ENCODE results near the gene PARD3.

The PARD3 gene

DNA sequence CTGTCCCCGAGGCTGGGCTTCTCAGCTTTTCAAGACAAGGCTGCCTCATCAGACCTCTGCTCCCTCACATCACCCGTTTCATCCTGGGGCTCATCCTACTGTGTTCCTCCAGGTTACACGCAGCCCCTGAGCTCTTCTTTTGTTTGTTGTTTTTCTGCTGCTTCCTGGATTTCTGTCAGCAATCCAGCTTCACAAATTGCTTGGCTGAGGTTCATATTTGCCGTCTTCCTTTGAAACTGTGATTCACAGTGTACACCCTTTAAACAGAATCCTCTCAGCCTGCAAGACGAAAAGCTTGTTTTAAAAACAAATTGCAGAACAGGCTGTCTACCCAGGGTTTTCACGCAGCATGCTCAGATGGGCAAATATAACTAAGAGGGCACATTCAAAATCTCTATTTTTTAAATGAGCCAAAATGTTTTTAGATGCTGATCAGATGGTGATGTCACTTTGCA lies 39.1 kb upstream of the PARD3 start:
- Histone ChIP-seq H3K27me3 (ENCODE audit: insufficient read depth, low read length, poor library complexity) (no peaks in the 10 kb centered on the region), H3K36me3 (ENCODE audit: insufficient read depth, low read length) (no peaks in the 10 kb centered on the region), H3K4me3 (ENCODE audit: low read depth in 1 of 2, low read length in 2 of 2) (no peak overlapping the region), H3K4me2 (ENCODE audit: insufficient read depth, low read length) (no peak overlapping the region), H3K79me2 (ENCODE audit: insufficient read depth, low read length) (no peaks in the 10 kb centered on the region), H3K27ac (ENCODE audit: low read length) (no peak overlapping the region), H3K9ac (ENCODE audit: low read depth, low read length) (no peak overlapping the region), H3K9me3 (ENCODE audit: insufficient read depth, low read length, severe bottlenecking) (no peaks in the 10 kb centered on the region), H4K20me1 (ENCODE audit: insufficient read depth, low read length) (no peaks in the 10 kb centered on the region), H3K4me1 (ENCODE audit: insufficient read depth, low read length) (no peaks in the 10 kb centered on the region), H2AFZ (ENCODE audit: low read depth, low read length) (peak overlapping the region; percentile 60; the same call in 1 of the 2 replicates)
- DNase-seq = no peak
- no peak for TF ChIP-seq EZH2 (IDR thresholded peaks at IDR 0.05; ENCODE audit: borderline replicate concordance, low read depth, low read length, severe bottlenecking)
- TF ChIP-seq, protein P1, sequence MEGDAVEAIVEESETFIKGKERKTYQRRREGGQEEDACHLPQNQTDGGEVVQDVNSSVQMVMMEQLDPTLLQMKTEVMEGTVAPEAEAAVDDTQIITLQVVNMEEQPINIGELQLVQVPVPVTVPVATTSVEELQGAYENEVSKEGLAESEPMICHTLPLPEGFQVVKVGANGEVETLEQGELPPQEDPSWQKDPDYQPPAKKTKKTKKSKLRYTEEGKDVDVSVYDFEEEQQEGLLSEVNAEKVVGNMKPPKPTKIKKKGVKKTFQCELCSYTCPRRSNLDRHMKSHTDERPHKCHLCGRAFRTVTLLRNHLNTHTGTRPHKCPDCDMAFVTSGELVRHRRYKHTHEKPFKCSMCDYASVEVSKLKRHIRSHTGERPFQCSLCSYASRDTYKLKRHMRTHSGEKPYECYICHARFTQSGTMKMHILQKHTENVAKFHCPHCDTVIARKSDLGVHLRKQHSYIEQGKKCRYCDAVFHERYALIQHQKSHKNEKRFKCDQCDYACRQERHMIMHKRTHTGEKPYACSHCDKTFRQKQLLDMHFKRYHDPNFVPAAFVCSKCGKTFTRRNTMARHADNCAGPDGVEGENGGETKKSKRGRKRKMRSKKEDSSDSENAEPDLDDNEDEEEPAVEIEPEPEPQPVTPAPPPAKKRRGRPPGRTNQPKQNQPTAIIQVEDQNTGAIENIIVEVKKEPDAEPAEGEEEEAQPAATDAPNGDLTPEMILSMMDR (IDR thresholded peaks at IDR 0.05; ENCODE audit: borderline replicate concordance, extremely low read depth, low read length, poor library complexity, severe bottlenecking) = no peak
- ATAC-seq (ENCODE audit: insufficient read depth, low read depth) = no peak

DNA sequence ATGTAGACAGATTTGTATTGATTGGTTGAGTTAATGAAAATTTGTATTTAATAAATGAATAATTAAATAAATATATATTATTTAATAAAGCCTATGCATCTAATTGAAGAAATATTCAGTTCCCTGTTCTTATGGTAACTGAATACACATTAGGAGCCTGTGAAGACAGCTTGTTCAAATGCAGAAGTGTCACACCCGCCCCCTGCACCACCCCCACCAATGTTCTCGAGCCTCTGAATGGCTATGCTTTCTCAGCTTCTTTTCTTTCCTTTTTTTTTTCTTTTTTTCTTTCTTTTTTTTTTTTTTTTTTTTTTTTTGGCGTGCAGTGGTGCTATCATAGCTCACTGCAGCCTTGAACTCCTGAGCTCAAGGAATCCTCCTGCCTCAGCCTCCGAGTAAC lies 38.3 kb upstream of the PARD3 start:
- no peak overlapping the region for H3K4me3 ChIP-seq (ENCODE audit: low read depth in 1 of 2, low read length in 2 of 2)
- ATAC-seq (ENCODE audit: insufficient read depth, low read depth) (no peak), DNase-seq (no peak)
- H3K27ac ChIP-seq (ENCODE audit: low read length) = no peak overlapping the region
- H3K4me2 ChIP-seq (ENCODE audit: insufficient read depth, low read length) = no peak overlapping the region
- no peaks in the 10 kb centered on the region for H3K4me1 ChIP-seq (ENCODE audit: insufficient read depth, low read length)
- H2AFZ ChIP-seq (ENCODE audit: low read depth, low read length) = no peak overlapping the region
- no peaks in the 10 kb centered on the region for H3K9me3 ChIP-seq (ENCODE audit: insufficient read depth, low read length, severe bottlenecking)
- no peaks in the 10 kb centered on the region for H3K27me3 ChIP-seq (ENCODE audit: insufficient read depth, low read length, poor library complexity)
- H4K20me1 ChIP-seq (ENCODE audit: insufficient read depth, low read length) = no peaks in the 10 kb centered on the region
- H3K79me2 ChIP-seq (ENCODE audit: insufficient read depth, low read length) = no peaks in the 10 kb centered on the region
- no peaks in the 10 kb centered on the region for H3K36me3 ChIP-seq (ENCODE audit: insufficient read depth, low read length)
- H3K9ac ChIP-seq (ENCODE audit: low read depth, low read length) = no peak overlapping the region
- TF ChIP-seq, protein P1 (IDR thresholded peaks at IDR 0.05; ENCODE audit: borderline replicate concordance, extremely low read depth, low read length, poor library complexity, severe bottlenecking) = no peak
- TF ChIP-seq EZH2 (IDR thresholded peaks at IDR 0.05; ENCODE audit: borderline replicate concordance, low read depth, low read length, severe bottlenecking) = no peak

DNA sequence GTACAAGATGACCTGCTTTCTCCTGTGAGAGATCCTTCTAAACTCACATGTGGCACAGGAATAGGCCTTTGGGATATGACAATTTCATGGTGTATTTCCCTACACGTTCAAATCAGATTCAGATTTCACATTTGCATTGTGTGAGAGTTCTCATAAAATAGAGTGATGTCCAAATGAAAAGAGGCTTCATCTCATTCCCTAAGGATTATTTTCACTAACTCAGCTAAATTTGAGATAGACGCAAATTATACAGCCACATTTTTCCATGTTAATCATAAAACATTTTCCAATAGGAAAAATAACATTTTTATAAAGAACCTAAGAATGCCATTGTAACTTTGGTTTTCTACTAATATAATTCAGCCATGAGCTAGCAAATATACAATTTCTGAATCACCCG lies 35.5 kb upstream of the PARD3 start:
- TF ChIP-seq, protein P1 (IDR thresholded peaks at IDR 0.05; ENCODE audit: borderline replicate concordance, extremely low read depth, low read length, poor library complexity, severe bottlenecking) = no peak
- TF ChIP-seq EZH2 (IDR thresholded peaks at IDR 0.05; ENCODE audit: borderline replicate concordance, low read depth, low read length, severe bottlenecking) = no peak
- no peak overlapping the region for H3K4me2 ChIP-seq (ENCODE audit: insufficient read depth, low read length)
- H4K20me1 ChIP-seq (ENCODE audit: insufficient read depth, low read length) = no peaks in the 10 kb centered on the region
- H3K4me1 ChIP-seq (ENCODE audit: insufficient read depth, low read length) = no peaks in the 10 kb centered on the region
- no peaks in the 10 kb centered on the region for H3K79me2 ChIP-seq (ENCODE audit: insufficient read depth, low read length)
- H3K36me3 ChIP-seq (ENCODE audit: insufficient read depth, low read length) = no peaks in the 10 kb centered on the region
- no peak overlapping the region for H2AFZ ChIP-seq (ENCODE audit: low read depth, low read length)
- H3K9me3 ChIP-seq (ENCODE audit: insufficient read depth, low read length, severe bottlenecking) = no peaks in the 10 kb centered on the region
- no peak overlapping the region for H3K27ac ChIP-seq (ENCODE audit: low read length)
- H3K27me3 ChIP-seq (ENCODE audit: insufficient read depth, low read length, poor library complexity) = no peaks in the 10 kb centered on the region
- DNase-seq (no peak), ATAC-seq (ENCODE audit: insufficient read depth, low read depth) (no peak)
- no peak overlapping the region for H3K9ac ChIP-seq (ENCODE audit: low read depth, low read length)
- H3K4me3 ChIP-seq (ENCODE audit: low read depth in 1 of 2, low read length in 2 of 2) = no peak overlapping the region

DNA sequence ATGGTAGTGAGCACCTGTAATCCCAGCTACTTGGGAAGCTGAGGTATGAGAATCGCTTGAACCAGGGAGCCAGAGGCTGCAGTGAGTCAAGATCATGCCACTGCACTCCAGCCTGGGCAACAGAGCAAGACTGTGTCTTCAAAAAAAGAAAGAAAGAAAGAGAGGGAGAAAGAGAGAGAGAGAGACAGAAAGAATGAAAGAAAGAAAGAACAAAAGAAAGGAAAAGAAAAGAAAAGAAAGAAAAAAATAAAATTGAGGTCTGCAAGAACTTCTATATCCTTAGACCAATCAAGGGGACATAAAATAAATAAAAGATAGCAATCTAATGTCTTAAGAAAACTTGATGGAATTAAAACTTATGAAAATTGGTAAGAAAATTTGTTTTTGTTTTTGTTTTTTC lies 34.9 kb upstream of the PARD3 start:
- no peak overlapping the region for H3K4me3 ChIP-seq (ENCODE audit: low read depth in 1 of 2, low read length in 2 of 2)
- H3K9ac ChIP-seq (ENCODE audit: low read depth, low read length) = no peak overlapping the region
- ATAC-seq (ENCODE audit: insufficient read depth, low read depth) = no peak
- H2AFZ ChIP-seq (ENCODE audit: low read depth, low read length) = no peak overlapping the region
- DNase-seq = no peak
- no peaks in the 10 kb centered on the region for H3K9me3 ChIP-seq (ENCODE audit: insufficient read depth, low read length, severe bottlenecking)
- H3K4me1 ChIP-seq (ENCODE audit: insufficient read depth, low read length) = no peaks in the 10 kb centered on the region
- no peaks in the 10 kb centered on the region for H3K79me2 ChIP-seq (ENCODE audit: insufficient read depth, low read length)
- no peaks in the 10 kb centered on the region for H3K27me3 ChIP-seq (ENCODE audit: insufficient read depth, low read length, poor library complexity)
- H3K36me3 ChIP-seq (ENCODE audit: insufficient read depth, low read length) = no peaks in the 10 kb centered on the region
- H4K20me1 ChIP-seq (ENCODE audit: insufficient read depth, low read length) = no peaks in the 10 kb centered on the region
- no peak overlapping the region for H3K4me2 ChIP-seq (ENCODE audit: insufficient read depth, low read length)
- no peak overlapping the region for H3K27ac ChIP-seq (ENCODE audit: low read length)
- no peak for TF ChIP-seq EZH2 (IDR thresholded peaks at IDR 0.05; ENCODE audit: borderline replicate concordance, low read depth, low read length, severe bottlenecking)
- TF ChIP-seq, protein P1 (IDR thresholded peaks at IDR 0.05; ENCODE audit: borderline replicate concordance, extremely low read depth, low read length, poor library complexity, severe bottlenecking) = no peak
